Fibroblast of mammary gland (primary cell): ENCODE measurements around the gene NCOA1.
A peak's percentile ranks its signal among the peaks of the same experiment; 100 is the strongest.

Experiments
- DNase-seq: peaks from one replicate; pipeline ENCODE4 v3.0.0-alpha.2; 2010; ENCODE audit warnings: low read depth
- H3K4me3 ChIP-seq: 2 replicates; pipeline ENCODE4 v1.5.1; 2011; ENCODE audit warnings: low read depth, mild to moderate bottlenecking, low read length, moderate library complexity; ENCODE audit not compliant: control insufficient read depth
- CTCF ChIP-seq: conservative IDR thresholded peaks from 2 replicates; pipeline ENCODE4 v1.5.1; 2011; ENCODE audit warnings: low read depth, low read length, inconsistent platforms; ENCODE audit not compliant: control insufficient read depth, insufficient read depth

Gene NCOA1

DNA sequence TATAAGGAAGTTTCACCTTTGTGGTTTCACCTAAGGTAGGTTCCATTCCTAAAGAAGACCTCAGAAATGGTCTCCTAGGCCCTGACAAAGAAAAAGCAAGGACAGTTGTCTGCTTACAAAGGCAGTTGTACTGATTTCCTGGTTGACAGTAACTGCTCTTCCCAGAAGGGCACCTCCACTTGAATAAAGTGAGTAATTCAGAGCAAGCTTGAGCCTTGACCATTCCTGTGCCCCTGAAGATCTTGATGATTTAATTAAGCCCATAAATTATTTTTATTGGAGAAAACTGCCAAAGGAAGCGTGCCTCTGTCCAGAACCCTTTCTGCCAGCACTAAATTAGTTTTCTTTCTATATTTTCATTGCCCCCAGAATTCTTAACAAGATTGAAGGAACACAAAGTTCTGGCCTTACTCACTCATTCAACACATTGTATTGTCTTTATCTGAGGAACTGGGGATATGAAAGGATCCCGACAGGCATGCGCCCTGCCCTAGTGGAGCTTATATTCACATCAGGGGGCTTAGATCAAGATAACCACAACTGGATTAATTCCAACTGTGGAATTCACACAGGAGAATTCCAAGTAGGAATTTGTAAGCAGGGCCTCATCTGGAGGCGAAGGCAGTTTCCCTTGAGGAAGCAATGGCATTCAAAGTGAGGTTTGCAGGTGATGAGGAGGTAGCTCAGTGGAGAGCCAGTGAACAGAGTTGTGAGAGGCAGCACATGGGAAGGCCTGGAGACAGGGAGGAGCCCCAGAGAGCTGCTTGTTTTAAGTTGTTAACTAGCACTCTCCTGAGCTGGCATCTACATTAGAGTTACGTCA lies 280.9 kb downstream of the NCOA1 start:
- H3K4me3 ChIP-seq = no peak overlapping the region
- DNase-seq = no peak
- no peak for TF ChIP-seq CTCF

DNA sequence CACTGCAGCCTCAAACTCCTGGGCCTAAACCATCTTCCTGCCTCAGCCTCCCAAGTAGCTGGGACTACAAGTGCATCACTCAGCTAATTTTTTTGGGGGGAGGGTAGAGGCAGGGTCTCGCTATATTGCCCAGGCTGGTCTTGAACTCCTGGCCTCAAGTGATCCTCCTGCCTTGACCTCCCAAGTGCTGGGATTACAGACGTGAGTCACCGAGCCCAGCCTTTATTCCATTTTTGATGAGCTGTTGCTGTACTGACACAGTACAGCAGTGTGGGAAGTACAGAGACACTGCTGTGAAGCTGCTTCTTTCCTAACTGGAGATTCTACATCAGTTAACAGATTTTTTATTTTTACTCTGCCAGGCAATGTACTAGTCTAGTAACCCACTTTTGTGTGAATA lies 283.3 kb downstream of the NCOA1 start:
- DNase-seq = peak; percentile 11
- no peak overlapping the region for H3K4me3 ChIP-seq
- TF ChIP-seq CTCF = no peak

GRCh38 chr2:24779116-24779515 lies 288.1 kb downstream of the NCOA1 start:
- no peak for TF ChIP-seq CTCF
- no peak overlapping the region for H3K4me3 ChIP-seq
- DNase-seq = no peak

GRCh38 chr2:24783641-24784040 lies 292.6 kb downstream of the NCOA1 start:
- DNase-seq = no peak
- no peak overlapping the region for H3K4me3 ChIP-seq
- TF ChIP-seq CTCF = no peak

DNA sequence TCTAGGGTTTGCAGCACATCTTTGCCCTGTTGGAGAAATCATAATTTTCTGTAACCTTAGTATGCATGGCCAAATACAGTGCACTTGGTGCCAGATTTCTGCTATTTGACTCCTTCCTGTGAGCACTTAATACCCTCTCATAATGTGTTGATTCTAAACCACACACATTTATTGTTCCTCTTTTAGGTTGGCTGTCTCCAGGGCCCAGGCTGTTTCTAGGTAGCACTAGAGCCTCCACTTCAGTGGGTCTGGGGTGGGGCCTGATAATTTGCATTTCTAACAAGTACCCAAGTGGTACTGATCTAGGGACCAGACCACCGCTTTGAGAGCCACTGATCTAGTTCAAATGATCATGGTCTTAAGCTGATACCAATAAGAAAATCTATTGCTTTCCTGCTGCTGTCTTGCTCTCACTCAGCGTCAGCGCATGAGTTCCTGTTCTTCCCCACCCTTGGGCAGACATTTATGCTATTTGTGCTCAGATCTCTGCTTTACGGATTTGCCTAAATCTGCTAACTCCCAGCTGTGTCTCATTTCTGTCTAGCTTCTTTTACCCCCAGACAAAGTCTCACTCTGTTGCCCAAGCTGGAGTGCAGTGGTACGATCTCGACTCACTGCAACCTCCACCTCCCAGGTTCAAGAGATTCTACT lies 294.7 kb downstream of the NCOA1 start:
- no peak overlapping the region for H3K4me3 ChIP-seq
- no peak for DNase-seq
- TF ChIP-seq CTCF = no peak

GRCh38 chr2:24787532-24787931 lies 296.5 kb downstream of the NCOA1 start:
- no peak for DNase-seq
- no peak for TF ChIP-seq CTCF
- no peak overlapping the region for H3K4me3 ChIP-seq
